Measurements from ENCODE around the gene HLX. TPM values are rescaled to one million over a fixed set of nuclear protein-coding genes. Genes with fewer than 3 reads are reported as not detected.

Gene HLX
- total RNA-seq, 1 experiment from 2014 or later, result not detected

DNA sequence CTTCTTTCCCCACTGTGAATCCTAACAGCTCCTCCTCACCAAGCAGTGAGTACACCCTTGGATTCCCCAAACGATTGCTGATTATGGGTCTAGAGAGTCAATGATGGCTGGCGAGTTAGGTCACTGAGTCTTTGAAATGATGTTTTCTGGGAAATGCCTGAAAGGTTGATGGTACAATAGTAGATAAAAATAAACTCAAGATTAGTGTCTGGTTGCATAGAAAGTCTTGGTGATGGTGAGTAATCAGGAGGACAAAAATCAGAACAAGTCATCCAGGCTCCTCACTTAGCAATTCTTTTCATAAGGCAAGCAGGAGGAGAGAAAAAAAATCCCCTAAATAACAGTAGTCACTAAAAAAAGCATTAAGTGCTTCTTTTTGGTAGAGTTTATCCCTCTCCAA, 22.6 kb downstream of the HLX start:
- ChIA-PET POLR2A (ENCODE audit: low non-redundant PET) (no interaction called here), CTCF (no interaction called here)
- Histone ChIP-seq H3K9me3 (ENCODE audit: low read depth, low read length, poor library complexity, severe bottlenecking) (no peaks in the 10 kb centered on the region), H3K27ac (ENCODE audit: low read depth, low read length, poor library complexity, severe bottlenecking) (no peak overlapping the region), H3K36me3 (ENCODE audit: insufficient read depth, low read length, poor library complexity, severe bottlenecking) (no peaks in the 10 kb centered on the region), H3K4me3 (ENCODE audit: low read depth, low read length, poor library complexity, severe bottlenecking) (no peak overlapping the region), H3K27me3 (replicated peaks; ENCODE audit: insufficient read depth, low read depth, low read length, poor library complexity) (no peaks in the 10 kb centered on the region), H3K4me1 (ENCODE audit: insufficient read depth, low read length, poor library complexity, severe bottlenecking) (no peaks in the 10 kb centered on the region)
- intact Hi-C loops (cut with micrococcal nuclease; ENCODE audit: unreplicated experiment), result no loop called here
- no peak for DNase-seq (ENCODE audit: low spot score)
- TF ChIP-seq, protein P1, sequence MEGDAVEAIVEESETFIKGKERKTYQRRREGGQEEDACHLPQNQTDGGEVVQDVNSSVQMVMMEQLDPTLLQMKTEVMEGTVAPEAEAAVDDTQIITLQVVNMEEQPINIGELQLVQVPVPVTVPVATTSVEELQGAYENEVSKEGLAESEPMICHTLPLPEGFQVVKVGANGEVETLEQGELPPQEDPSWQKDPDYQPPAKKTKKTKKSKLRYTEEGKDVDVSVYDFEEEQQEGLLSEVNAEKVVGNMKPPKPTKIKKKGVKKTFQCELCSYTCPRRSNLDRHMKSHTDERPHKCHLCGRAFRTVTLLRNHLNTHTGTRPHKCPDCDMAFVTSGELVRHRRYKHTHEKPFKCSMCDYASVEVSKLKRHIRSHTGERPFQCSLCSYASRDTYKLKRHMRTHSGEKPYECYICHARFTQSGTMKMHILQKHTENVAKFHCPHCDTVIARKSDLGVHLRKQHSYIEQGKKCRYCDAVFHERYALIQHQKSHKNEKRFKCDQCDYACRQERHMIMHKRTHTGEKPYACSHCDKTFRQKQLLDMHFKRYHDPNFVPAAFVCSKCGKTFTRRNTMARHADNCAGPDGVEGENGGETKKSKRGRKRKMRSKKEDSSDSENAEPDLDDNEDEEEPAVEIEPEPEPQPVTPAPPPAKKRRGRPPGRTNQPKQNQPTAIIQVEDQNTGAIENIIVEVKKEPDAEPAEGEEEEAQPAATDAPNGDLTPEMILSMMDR (conservative IDR thresholded peaks at IDR 0.05; ENCODE audit: low read depth, low read length), result no peak
- TF ChIP-seq EZH2 (IDR thresholded peaks at IDR 0.05; ENCODE audit: borderline replicate concordance, low read depth, low read length, poor library complexity, severe bottlenecking), result no peak
- BruUV-seq (replicated peaks), result no TSS peak

DNA sequence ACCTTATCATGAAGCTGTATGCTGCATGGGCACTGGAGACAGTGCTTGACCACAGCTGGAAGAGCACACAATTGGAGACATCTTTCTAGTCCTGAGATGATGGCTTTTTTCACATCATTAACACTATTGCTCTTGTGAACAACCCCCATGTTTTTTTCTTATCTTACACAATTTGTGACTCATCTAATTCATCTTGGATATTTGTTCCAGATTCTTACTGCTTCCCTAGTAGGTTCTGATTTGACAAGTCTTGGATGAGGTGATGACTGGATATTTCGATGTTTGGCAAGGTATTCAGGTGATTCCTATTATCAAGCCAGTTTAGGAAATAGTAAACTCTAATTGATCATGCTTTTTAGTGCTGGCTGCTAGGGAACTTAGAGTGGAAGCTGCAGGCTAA, 23.7 kb downstream of the HLX start:
- Histone ChIP-seq H3K4me1 (ENCODE audit: insufficient read depth, low read length, poor library complexity, severe bottlenecking) (no peaks in the 10 kb centered on the region), H3K4me3 (ENCODE audit: low read depth, low read length, poor library complexity, severe bottlenecking) (no peak overlapping the region), H3K27me3 (replicated peaks; ENCODE audit: insufficient read depth, low read depth, low read length, poor library complexity) (no peaks in the 10 kb centered on the region), H3K9me3 (ENCODE audit: low read depth, low read length, poor library complexity, severe bottlenecking) (no peaks in the 10 kb centered on the region), H3K27ac (ENCODE audit: low read depth, low read length, poor library complexity, severe bottlenecking) (no peak overlapping the region), H3K36me3 (ENCODE audit: insufficient read depth, low read length, poor library complexity, severe bottlenecking) (no peaks in the 10 kb centered on the region)
- BruUV-seq (replicated peaks), result no TSS peak
- ChIA-PET CTCF (no interaction called here), POLR2A (ENCODE audit: low non-redundant PET) (no interaction called here)
- no peak for TF ChIP-seq EZH2 (IDR thresholded peaks at IDR 0.05; ENCODE audit: borderline replicate concordance, low read depth, low read length, poor library complexity, severe bottlenecking)
- TF ChIP-seq, protein P1 (conservative IDR thresholded peaks at IDR 0.05; ENCODE audit: low read depth, low read length), result no peak
- no peak for DNase-seq (ENCODE audit: low spot score)
- intact Hi-C loops (cut with micrococcal nuclease; ENCODE audit: unreplicated experiment), result no loop called here

DNA sequence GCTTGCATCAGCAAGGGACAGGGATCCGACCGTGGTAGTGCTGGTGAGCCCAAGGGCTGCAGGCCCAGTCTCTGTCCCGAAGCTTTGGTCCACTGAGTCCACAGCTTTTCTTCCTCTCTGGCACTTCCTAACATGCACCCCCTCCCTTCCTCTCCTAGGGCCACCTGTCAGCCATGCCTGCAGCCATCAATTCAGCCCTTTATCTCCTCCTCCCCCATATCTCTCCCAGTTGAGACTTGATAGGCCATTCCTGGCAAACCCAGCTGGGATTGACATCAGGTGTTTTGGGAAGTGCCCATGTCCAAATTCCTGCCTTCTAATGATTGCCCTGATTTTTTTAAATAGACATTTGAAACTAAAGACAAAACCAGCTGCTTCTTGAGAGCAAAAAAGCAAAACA, 25.6 kb downstream of the HLX start:
- Histone ChIP-seq H3K4me1 (ENCODE audit: insufficient read depth, low read length, poor library complexity, severe bottlenecking) (no peaks in the 10 kb centered on the region), H3K4me3 (ENCODE audit: low read depth, low read length, poor library complexity, severe bottlenecking) (no peak overlapping the region), H3K36me3 (ENCODE audit: insufficient read depth, low read length, poor library complexity, severe bottlenecking) (no peaks in the 10 kb centered on the region), H3K9me3 (ENCODE audit: low read depth, low read length, poor library complexity, severe bottlenecking) (no peaks in the 10 kb centered on the region), H3K27me3 (replicated peaks; ENCODE audit: insufficient read depth, low read depth, low read length, poor library complexity) (no peaks in the 10 kb centered on the region), H3K27ac (ENCODE audit: low read depth, low read length, poor library complexity, severe bottlenecking) (no peak overlapping the region)
- CTCF ChIA-PET, result interaction anchor here (0.5 kb wide), 1 partner anchor 528 kb away, joined by 3 read pairs; no protein-coding TSS in a partner anchor
- BruUV-seq (replicated peaks), result no TSS peak
- TF ChIP-seq, protein P1 (conservative IDR thresholded peaks at IDR 0.05; ENCODE audit: low read depth, low read length), result no peak
- no peak for TF ChIP-seq EZH2 (IDR thresholded peaks at IDR 0.05; ENCODE audit: borderline replicate concordance, low read depth, low read length, poor library complexity, severe bottlenecking)
- POLR2A ChIA-PET (ENCODE audit: low non-redundant PET), result no interaction called here
- intact Hi-C loops (cut with micrococcal nuclease; ENCODE audit: unreplicated experiment), result no loop called here
- DNase-seq (ENCODE audit: low spot score), result no peak
